Right lobe of liver (tissue), 6 donors: ENCODE data around the gene ANTXR1. TPM values are rescaled to one million over a fixed set of nuclear protein-coding genes. Genes with fewer than 3 reads are reported as not detected.

Experiments
- ATAC-seq, 4 donors: fragments of 200-7000 bp; cut with Tn5 transposase; one replicate each; pipeline ENCODE4 v1.9.1; 2020; ENCODE audit warnings: mild to moderate bottlenecking in 4 of 4, moderate library complexity in 4 of 4
- DNase-seq, 3 donors: peaks; one replicate each; pipeline ENCODE4 v3.0.0-alpha.2; 2020
- H3K27ac ChIP-seq, 3 donors: fragments of 200-600 bp; one replicate each; pipeline ENCODE4 v1.8.0; 2022
- H3K27me3 ChIP-seq, 2 donors: fragments of 200-600 bp; one replicate each; pipeline ENCODE4 v1.8.0; 2022
- H3K36me3 ChIP-seq, 4 donors: fragments of 200-600 bp; sonication (generic) in 1 of 4; one replicate each; pipeline versions ENCODE4 v1.5.1 to v1.8.0; 2017 to 2022; ENCODE audit warnings: control low read depth in 1 of 4
- H3K4me1 ChIP-seq, 4 donors: fragments of 200-600 bp; sonication (generic) in 1 of 4; one replicate each; pipeline versions ENCODE4 v1.5.1 to v1.8.0; 2017 to 2022; ENCODE audit warnings: control low read depth in 1 of 4
- H3K4me3 ChIP-seq, 3 donors: fragments of 200-600 bp; one replicate each; pipeline ENCODE4 v1.8.0; 2022
- H3K9me3 ChIP-seq, 4 donors: fragments of 200-600 bp; sonication (generic) in 1 of 4; one replicate each; pipeline versions ENCODE4 v1.5.1 to v1.8.0; 2017 to 2022; ENCODE audit warnings: control low read depth in 1 of 4
- CTCF ChIP-seq, 4 donors: fragments of 200-600 bp in 3 of 4; fragments of 450-650 bp in 1 of 4; IDR thresholded peaks; one replicate each; pipeline versions ENCODE4 v1.5.1 to v1.8.0; 2016 to 2022; ENCODE audit warnings: antibody characterized with exemption in 4 of 4, mild to moderate bottlenecking in 2 of 4
- POLR2A ChIP-seq: fragments of 450-650 bp; IDR thresholded peaks from one replicate; pipeline ENCODE4 v1.6.1; 2017; ENCODE audit warnings: antibody characterized with exemption, mild to moderate bottlenecking
- WGBS: methylation state at CpG from one replicate; pipeline ENCODE4 v1.1.6; 2018; ENCODE audit warnings: low coverage, low lambda C conversion rate; ENCODE audit not compliant: insufficient coverage; ENCODE audit errors: missing lambda C conversion rate; 5-methylcytosine and 5-hydroxymethylcytosine counted together
- intact Hi-C, 2 donors: fragments of 100-400 bp; cut with DNase I; formaldehyde crosslinking; loops; one replicate each; pipeline versions ENCODE4 v1.11.2 to v1.14.1; 2022
- total RNA-seq, 6 experiments: library from RNA; depleted of rRNA in 2 of 6; stranded (reverse); fragments of >200 nt in 2 of 6; fragmentation: NEBNext Ultra II Directional in 3 of 6; extraction: Animal tissue kit (Norgen Biotek cat#: 25700) in 3 of 6; gene quantifications; one replicate each; pipeline versions ENCODE4 v1.1.0 to v1.2.4, GENCODE V29; 2016 to 2023
- donor health status: DM: no; HTN: yes; CAD: no.
- donor health status: DM: no; HTN: no; CAD: no.
- donor health status: DM: no; HTN: no; CAD: no.
- donor health status: DM: no; HTN: yes; CAD: no.
- donor health status: DM: no; HTN: yes; CAD: no.

Gene ANTXR1
- total RNA-seq, 6 experiments from 2014 or later = 1.1 to 4.1 (median 2.9) TPM

GRCh38 chr2:69097148-69097610 lies 84.2 kb downstream of the ANTXR1 start:
- ATAC-seq = peak; percentile 49 to 75 (median 68)

GRCh38 chr2:69097891-69098655 lies 85.1 kb downstream of the ANTXR1 start:
- TF ChIP-seq CTCF (IDR thresholded peaks at IDR 0.05) = no peak
- no peak for TF ChIP-seq POLR2A

More at GRCh38 chr2:69097148-69097610, 84.2 kb downstream of the ANTXR1 start:
- no peak overlapping the region for H3K27ac ChIP-seq
- H3K4me3 ChIP-seq = no peak overlapping the region
- H3K4me1 ChIP-seq = no peaks in the 10 kb centered on the region
- intact Hi-C loops = no loop called here
- WGBS = 21% methylated on average over 2 of the region's 2 CpGs
- no peaks in the 10 kb centered on the region for H3K27me3 ChIP-seq
- no peak for DNase-seq
- no peaks in the 10 kb centered on the region for H3K9me3 ChIP-seq
- TF ChIP-seq POLR2A (no peak), CTCF (IDR thresholded peaks at IDR 0.05) (no peak)
- H3K36me3 ChIP-seq = no peaks in the 10 kb centered on the region

GRCh38 chr2:69099541-69099940 lies 86.6 kb downstream of the ANTXR1 start:
- ATAC-seq (no peak), DNase-seq (no peak)
- no peaks in the 10 kb centered on the region for H3K4me1 ChIP-seq
- H3K9me3 ChIP-seq = no peaks in the 10 kb centered on the region
- H3K27ac ChIP-seq = no peak overlapping the region
- intact Hi-C loops = no loop called here
- no peaks in the 10 kb centered on the region for H3K27me3 ChIP-seq
- no peak for TF ChIP-seq CTCF (IDR thresholded peaks at IDR 0.05)
- TF ChIP-seq POLR2A = no peak
- H3K36me3 ChIP-seq = no peaks in the 10 kb centered on the region
- no peak overlapping the region for H3K4me3 ChIP-seq

More at GRCh38 chr2:69097891-69098655, 85.1 kb downstream of the ANTXR1 start:
- no peaks in the 10 kb centered on the region for H3K9me3 ChIP-seq
- H3K4me3 ChIP-seq = no peak overlapping the region
- no peaks in the 10 kb centered on the region for H3K27me3 ChIP-seq
- WGBS = 90% methylated on average over 2 of the region's 2 CpGs
- ATAC-seq (no peak), DNase-seq (no peak)
- H3K27ac ChIP-seq = no peak overlapping the region
- no peaks in the 10 kb centered on the region for H3K4me1 ChIP-seq
- intact Hi-C loops = no loop called here
- no peaks in the 10 kb centered on the region for H3K36me3 ChIP-seq

- Histone ChIP-seq H3K4me1 (no peaks in the 10 kb centered on the region), H3K4me3 (no peak overlapping the region), H3K9me3 (no peaks in the 10 kb centered on the region), H3K27me3 (no peaks in the 10 kb centered on the region), H3K27ac (no peak overlapping the region), H3K36me3 (no peaks in the 10 kb centered on the region)
- no peak for ATAC-seq
- WGBS = 60% methylated on average over 1 of the region's 4 CpGs
- intact Hi-C loops = no loop called here
- no peak for DNase-seq
- TF ChIP-seq POLR2A (no peak), CTCF (IDR thresholded peaks at IDR 0.05) (no peak)
Measured at GRCh38 chr2:69100220-69100723, 87.3 kb downstream of the ANTXR1 start.
